ENCODE data around the gene TMEM8B. TPM values are rescaled to one million over a fixed set of nuclear protein-coding genes. Genes with fewer than 3 reads are reported as not detected.

Gene TMEM8B
- total RNA-seq (2014; rRNA removed; shearing (Covaris generic)), result 0.55 and 1.0 TPM in 2 replicates
- 2.5 and 4.2 TPM in 2 replicates for polyA plus RNA-seq (2015; cell fraction: cytosol; rRNA removed)
- 6.2 and 6.5 TPM in 2 replicates for polyA plus RNA-seq (2015; cell fraction: nucleus; rRNA removed)

GRCh38 chr9:35829084-35829763, at the start of gene TMEM8B:
TSS of gene TMEM8B (plus strand) at chr9:35829228. CDS start at chr9:35829448, 220 bp downstream.
- in situ Hi-C loops (cut with HindIII; ENCODE audit: low pct_unique_long_range_greater_than_20kb, low sequenced_read_pairs), result no loop called here
- DNase-seq (ENCODE audit: low read depth, low spot score), result peak; percentile 88

GRCh38 chr9:35781066-35781465, 48.0 kb upstream of the TMEM8B start:
- no peak for DNase-seq (ENCODE audit: low read depth, low spot score)
- in situ Hi-C loops (cut with HindIII; ENCODE audit: low pct_unique_long_range_greater_than_20kb, low sequenced_read_pairs), result no loop called here

- DNase-seq (ENCODE audit: low read depth, low spot score), result no peak
- in situ Hi-C loops (cut with HindIII; ENCODE audit: low pct_unique_long_range_greater_than_20kb, low sequenced_read_pairs), result no loop called here
These were observed 45.6 kb upstream of the TMEM8B start for GRCh38 chr9:35783418-35783817.

GRCh38 chr9:35789541-35789940, 39.5 kb upstream of the TMEM8B start:
- in situ Hi-C loops (cut with HindIII; ENCODE audit: low pct_unique_long_range_greater_than_20kb, low sequenced_read_pairs), result no loop called here
- DNase-seq (ENCODE audit: low read depth, low spot score), result no peak

- in situ Hi-C loops (cut with HindIII; ENCODE audit: low pct_unique_long_range_greater_than_20kb, low sequenced_read_pairs), result no loop called here
- DNase-seq (ENCODE audit: low read depth, low spot score), result no peak
These were observed 39.0 kb upstream of the TMEM8B start for GRCh38 chr9:35790025-35790384.

GRCh38 chr9:35790385-35791296, 38.4 kb upstream of the TMEM8B start:
- peak; percentile 75 for DNase-seq (ENCODE audit: low read depth, low spot score)
- in situ Hi-C loops (cut with HindIII; ENCODE audit: low pct_unique_long_range_greater_than_20kb, low sequenced_read_pairs), result no loop called here

- in situ Hi-C loops (cut with HindIII; ENCODE audit: low pct_unique_long_range_greater_than_20kb, low sequenced_read_pairs), result no loop called here
- no peak for DNase-seq (ENCODE audit: low read depth, low spot score)
These were observed 37.6 kb upstream of the TMEM8B start, which contains the start of gene NPR2 for GRCh38 chr9:35791297-35791921. TSS of gene NPR2 (plus strand) at chr9:35791591. CDS start at chr9:35792409, 818 bp downstream.

GRCh38 chr9:35792024-35792813, 36.8 kb upstream of the TMEM8B start:
- DNase-seq (ENCODE audit: low read depth, low spot score), result no peak
- in situ Hi-C loops (cut with HindIII; ENCODE audit: low pct_unique_long_range_greater_than_20kb, low sequenced_read_pairs), result no loop called here

GRCh38 chr9:35792826-35793225, 36.2 kb upstream of the TMEM8B start:
- in situ Hi-C loops (cut with HindIII; ENCODE audit: low pct_unique_long_range_greater_than_20kb, low sequenced_read_pairs), result no loop called here

GRCh38 chr9:35793461-35793860, 35.6 kb upstream of the TMEM8B start:
- no peak for DNase-seq (ENCODE audit: low read depth, low spot score)
- in situ Hi-C loops (cut with HindIII; ENCODE audit: low pct_unique_long_range_greater_than_20kb, low sequenced_read_pairs), result no loop called here

More at GRCh38 chr9:35792826-35793225, 36.2 kb upstream of the TMEM8B start:
- no peak for DNase-seq (ENCODE audit: low read depth, low spot score)

GRCh38 chr9:35795695-35796094, 33.3 kb upstream of the TMEM8B start:
- no peak for DNase-seq (ENCODE audit: low read depth, low spot score)
- in situ Hi-C loops (cut with HindIII; ENCODE audit: low pct_unique_long_range_greater_than_20kb, low sequenced_read_pairs), result no loop called here

GRCh38 chr9:35797311-35798109, 31.5 kb upstream of the TMEM8B start:
- no peak for DNase-seq (ENCODE audit: low read depth, low spot score)
- in situ Hi-C loops (cut with HindIII; ENCODE audit: low pct_unique_long_range_greater_than_20kb, low sequenced_read_pairs), result no loop called here

GRCh38 chr9:35798658-35799374, 30.2 kb upstream of the TMEM8B start:
- DNase-seq (ENCODE audit: low read depth, low spot score), result no peak
- in situ Hi-C loops (cut with HindIII; ENCODE audit: low pct_unique_long_range_greater_than_20kb, low sequenced_read_pairs), result no loop called here

- DNase-seq (ENCODE audit: low read depth, low spot score), result no peak
- in situ Hi-C loops (cut with HindIII; ENCODE audit: low pct_unique_long_range_greater_than_20kb, low sequenced_read_pairs), result no loop called here
These were observed 28.5 kb upstream of the TMEM8B start for GRCh38 chr9:35800530-35800929.

- no peak for DNase-seq (ENCODE audit: low read depth, low spot score)
- in situ Hi-C loops (cut with HindIII; ENCODE audit: low pct_unique_long_range_greater_than_20kb, low sequenced_read_pairs), result no loop called here
These were observed 27.5 kb upstream of the TMEM8B start for GRCh38 chr9:35801328-35802128.

All from SK-MEL-5 (cell line).